ENCODE results near the gene POGK.
A peak's percentile ranks its signal among the peaks of the same experiment; 100 is the strongest.
"Not testable (repeated sequence)": the region's sequence is repeated elsewhere in the genome, so short reads cannot be mapped to it uniquely, and the experiment has no call there.

POGK gene, protein sequence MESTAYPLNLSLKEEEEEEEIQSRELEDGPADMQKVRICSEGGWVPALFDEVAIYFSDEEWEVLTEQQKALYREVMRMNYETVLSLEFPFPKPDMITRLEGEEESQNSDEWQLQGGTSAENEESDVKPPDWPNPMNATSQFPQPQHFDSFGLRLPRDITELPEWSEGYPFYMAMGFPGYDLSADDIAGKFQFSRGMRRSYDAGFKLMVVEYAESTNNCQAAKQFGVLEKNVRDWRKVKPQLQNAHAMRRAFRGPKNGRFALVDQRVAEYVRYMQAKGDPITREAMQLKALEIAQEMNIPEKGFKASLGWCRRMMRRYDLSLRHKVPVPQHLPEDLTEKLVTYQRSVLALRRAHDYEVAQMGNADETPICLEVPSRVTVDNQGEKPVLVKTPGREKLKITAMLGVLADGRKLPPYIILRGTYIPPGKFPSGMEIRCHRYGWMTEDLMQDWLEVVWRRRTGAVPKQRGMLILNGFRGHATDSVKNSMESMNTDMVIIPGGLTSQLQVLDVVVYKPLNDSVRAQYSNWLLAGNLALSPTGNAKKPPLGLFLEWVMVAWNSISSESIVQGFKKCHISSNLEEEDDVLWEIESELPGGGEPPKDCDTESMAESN

DNA sequence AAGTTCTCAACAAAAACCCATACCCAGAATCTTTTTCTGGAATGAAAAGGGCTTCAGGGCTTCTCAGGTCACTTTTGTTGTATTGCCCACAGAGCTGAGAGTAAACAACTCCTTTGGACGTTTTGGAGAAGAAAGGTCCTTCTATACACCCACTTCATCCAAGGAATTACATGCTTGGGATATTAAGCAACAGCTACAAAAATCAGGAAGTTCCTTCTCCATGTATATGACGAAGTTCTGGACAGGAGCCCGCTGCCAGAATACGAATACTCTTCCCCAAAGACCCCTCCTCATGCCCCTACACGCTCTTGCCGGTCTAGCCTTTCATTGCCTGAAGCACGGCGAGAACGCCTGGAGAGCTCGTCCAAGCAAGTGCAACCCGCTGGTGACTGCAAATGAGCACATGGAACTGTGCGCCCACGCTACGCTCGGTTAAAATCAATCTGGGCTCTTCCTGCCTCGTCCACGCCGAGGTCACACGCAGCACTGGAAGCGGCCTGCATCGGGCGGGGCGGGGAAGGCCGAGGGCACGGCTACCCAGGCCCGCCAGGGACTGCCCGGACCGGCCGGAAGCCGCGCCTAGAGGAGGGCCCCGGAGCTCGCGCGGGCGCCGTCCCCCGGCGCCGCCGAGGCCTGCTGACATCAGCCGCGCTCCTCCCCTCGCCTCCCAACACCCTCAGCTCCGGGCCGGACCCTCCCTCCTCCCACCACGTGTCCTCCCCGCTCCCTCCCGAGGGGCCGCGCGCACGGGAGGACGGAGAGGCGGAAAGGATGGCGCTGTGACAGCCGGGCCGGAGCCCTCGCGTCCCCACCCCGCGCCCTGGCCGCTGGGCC lies at the start of gene POGK:
Gene POGK, plus strand, starts transcription at position 710 of the 834 bp plus-strand sequence. CDS start 1,482 bp downstream, outside the sequence.
- DNase-seq: peak; percentile 97

DNA sequence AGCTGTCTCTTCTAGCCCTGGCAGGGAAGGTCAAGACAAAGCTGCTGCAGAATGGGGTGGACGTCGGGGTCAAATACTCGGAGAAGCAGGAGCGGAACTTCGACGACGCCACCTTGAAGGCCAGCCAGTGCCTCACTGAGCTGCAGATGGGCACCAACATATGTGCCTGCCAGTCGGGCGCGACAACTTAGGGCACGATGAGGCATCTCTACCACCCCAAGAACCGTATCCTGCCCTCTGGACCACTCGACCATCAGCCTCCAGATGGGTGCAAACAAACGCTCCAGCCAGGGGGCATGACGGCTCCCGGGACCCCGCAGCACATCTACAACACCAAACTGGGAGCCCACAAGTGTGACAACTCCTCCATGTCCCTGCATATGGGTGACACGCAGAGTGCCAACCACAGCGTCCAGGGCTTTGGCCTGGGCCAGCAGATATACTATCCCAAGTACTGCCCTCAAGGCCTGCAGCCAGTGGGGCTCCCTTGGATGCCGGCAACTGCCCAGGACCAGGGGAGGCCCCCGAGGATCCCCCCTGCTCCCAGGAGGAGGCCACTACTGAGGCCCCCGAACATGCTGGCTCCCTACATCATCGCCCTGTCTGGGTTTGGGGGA lies 42.5 kb upstream of the POGK start:
- DNase-seq: no peak

DNA sequence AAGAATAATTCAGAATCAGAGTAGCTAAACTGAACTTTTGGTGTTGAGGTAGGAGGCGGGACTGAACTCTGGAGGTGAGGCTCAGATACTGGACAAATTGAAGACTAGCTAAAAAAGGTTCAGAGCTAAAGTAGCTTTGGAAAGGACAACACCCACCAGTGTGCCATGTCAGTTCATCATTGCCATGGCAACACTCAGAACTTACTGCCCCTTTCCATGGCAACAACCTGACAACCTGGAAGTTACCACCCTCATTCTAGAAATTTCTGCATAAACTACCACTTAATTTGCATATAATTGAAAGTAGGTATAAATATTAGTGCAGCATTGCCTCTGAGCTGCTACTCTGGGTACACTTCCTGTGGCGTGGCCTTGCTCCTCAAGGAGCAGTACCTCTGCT lies 30.3 kb upstream of the POGK start:
- no peak for DNase-seq

DNA sequence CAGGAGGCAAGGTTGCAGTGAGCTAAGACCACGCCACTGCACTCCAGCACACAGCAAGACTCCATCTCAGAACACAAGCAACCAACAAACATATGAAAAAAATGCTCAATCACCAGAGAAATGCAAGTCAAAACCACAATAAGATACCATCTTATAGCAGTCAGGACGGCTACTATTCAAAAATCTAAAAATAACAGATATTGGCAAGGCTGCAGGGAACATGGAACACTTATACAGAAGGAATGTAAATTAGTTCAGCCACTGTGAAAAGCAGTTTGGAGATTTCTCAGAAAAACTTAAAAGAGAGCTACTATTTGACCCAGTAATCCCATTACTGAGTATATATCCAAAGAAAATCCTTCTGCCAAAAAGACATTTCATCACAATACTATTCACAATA lies 27.6 kb upstream of the POGK start:
- DNase-seq: no peak

DNA sequence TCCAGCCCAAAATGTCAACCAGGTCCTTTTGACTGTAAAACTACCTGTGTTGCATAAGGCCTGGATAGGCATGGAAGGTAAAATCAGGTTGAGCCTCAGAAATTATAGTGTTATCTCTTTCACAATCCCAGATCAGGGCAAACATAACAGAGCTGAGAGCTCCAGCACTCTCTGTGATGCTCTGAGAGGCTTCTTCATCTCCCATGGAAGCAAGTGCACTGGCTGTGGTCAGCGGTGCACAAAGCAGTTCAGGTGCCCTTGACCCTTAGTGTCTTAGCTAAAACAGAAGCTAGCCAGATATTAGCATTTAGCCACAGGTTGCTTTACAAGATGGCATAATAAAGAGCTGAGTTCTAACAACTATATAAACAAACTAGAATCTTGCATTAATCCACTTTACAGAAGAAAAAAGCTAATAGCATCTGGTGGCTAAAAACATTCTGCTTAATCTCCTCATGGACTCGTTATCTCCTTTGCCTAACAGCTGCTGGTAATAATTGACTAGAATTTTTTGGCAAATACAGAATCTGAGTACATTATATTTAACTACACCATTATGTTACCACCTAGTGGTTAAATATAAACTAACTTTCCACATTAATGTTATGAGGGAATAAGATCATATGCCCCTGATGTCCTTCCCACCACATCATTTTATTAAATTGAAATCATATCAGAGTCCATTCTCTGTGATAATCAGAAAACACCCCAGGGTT lies 25.6 kb upstream of the POGK start:
- DNase-seq: no peak

DNA sequence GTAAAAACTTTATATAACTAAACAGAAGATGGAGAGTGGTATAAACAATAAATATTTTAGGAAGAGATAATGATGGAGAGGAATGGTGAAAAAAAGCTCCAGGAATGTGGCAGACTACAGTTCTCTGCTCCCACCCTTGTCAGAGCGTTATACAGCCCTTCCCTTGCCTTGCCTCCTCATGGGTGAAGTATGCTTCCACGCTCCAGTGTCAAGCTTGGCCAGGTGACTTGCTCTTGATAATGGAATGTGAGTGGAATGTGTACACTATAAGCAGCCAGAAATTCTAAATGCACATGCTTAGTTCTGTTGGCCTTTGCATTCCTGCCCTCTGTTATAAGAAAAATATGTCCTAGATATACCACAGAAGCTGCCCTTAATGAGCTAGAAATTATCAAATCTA lies 24.7 kb upstream of the POGK start:
- no peak for DNase-seq

DNA sequence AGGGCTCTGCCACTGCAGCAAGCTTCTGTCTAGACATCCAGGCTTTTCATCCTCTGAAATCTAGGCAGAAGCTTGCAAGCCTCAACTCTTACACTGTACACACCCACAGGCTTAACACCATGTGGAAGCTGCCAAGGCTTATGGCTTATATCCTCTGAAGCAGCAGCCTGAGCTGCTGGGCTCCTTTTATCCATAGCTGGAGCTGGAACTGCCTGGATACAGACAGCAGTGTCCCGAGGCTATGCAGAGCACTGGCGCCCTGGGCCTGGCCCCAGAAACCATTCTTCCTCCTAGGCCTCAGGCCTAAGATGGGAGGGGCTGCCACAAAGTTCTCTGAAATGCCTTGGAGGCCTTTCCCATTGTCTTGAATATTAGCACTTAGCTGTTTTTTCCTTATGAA lies 19.3 kb upstream of the POGK start:
- DNase-seq: no peak

DNA sequence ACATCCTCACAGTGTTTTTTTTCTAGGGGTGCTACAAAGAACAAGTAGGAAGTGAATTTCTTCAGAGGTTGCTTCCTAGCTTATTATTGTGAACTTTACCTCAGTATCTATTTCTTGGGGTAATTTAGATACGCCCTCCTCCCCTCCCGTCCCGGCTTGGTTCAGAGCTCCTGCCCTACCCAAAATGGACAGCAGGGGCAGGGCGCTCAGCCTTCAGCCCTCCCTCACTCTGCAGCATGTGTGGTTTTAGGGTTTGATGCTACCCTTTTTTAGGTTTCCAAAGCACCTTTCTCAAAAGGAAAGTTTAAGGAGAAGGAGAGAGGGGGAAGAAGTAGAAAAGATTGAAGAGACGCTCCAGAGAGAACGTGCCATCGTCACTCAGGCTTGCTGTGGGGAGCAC lies 16.9 kb upstream of the POGK start:
- DNase-seq: peak; percentile 12

DNA sequence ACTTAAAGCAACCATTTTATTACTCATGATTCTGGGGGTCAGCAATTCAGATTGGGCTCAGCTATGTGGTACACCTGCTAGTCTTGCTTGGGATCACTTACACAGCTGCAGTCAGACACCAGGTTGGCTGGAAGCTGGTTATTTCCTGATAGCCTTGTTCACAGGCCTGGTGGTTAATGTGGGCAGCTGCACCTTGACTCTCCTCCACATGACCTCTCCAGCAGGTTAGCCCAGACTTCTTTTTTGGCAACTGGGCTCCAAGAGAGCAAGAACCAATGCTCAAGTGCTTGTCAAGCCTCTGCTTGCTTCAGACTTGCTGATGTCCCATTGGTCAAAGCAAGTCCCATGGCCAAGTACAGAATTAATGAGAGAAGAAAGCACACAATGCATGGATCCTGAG lies 11.8 kb upstream of the POGK start:
- DNase-seq: no peak

DNA sequence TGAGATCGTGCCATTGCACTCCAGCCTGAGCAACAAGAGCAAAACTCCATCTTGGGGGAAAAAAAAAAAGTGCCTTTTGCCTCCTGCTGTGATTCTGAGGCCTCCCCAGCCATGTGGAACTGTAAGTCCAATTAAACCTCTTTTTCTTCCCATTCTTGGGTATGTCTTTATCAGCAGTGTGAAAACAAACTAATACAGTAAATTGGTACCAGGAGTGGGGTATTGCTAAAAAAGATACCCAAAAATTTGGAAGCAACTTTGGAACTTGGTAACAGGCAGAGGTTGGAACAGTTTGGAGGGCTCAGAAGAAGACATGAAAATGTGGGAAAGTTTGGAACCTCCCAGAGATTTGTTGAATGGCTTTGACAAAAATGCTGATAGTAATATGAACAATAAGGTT lies 9.5 kb upstream of the POGK start:
- DNase-seq: not testable (repeated sequence)

DNA sequence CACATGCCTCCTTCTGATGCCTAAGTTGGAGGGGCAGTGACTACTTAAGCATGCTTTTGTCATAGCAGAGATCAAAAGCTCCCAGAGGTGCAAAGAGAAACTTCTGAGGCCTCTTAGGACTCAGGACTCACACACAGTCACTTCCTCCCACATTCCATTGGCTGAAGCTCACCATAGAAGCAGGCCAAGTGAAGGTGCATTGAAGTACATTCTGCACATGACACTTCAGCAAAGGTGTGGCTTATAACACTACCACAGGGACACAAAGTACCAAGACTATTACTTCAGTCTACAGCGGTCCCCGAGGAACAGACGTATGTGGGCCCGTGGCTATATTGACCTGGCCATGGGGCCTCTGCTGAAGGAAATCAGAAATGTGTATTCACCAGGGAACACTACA lies 2.5 kb upstream of the POGK start:
- no peak for DNase-seq

DNA sequence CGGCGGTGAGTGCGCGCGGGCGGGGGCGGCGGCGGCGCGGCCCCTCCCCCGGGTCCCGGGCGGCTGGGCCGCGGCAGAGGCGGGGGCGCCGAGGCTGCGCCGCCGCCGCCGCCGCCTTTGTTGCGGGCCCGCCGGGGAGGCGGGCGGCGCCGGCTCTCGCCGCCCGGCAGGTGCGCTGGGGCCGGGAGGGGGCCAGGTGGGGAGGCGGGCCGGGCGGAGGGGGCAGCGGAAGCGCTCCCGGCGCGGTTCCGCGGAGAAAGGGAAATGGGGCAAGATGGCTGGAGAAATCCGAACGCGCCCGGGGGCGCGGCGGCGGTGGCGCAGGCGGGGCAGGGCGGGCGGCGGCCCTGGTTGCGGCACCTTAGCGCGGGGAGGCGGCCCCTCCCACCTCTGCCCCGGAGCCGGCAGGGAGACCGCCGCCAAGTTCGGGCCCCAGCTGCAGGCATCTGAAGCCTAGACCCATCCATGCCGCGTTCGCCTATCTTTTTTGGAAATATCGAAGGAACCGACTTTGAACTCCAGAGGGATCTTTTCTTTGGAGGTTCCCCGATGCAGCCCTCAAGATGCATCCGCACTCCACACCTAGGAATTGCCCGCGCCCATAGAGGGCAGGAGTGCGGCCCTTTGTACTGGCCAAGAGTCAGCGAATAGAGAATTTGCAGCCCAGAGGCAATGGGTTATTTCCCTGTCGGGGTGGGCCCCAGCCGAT lies 479 bp downstream of the POGK start:
- peak; percentile 89 for DNase-seq

DNA sequence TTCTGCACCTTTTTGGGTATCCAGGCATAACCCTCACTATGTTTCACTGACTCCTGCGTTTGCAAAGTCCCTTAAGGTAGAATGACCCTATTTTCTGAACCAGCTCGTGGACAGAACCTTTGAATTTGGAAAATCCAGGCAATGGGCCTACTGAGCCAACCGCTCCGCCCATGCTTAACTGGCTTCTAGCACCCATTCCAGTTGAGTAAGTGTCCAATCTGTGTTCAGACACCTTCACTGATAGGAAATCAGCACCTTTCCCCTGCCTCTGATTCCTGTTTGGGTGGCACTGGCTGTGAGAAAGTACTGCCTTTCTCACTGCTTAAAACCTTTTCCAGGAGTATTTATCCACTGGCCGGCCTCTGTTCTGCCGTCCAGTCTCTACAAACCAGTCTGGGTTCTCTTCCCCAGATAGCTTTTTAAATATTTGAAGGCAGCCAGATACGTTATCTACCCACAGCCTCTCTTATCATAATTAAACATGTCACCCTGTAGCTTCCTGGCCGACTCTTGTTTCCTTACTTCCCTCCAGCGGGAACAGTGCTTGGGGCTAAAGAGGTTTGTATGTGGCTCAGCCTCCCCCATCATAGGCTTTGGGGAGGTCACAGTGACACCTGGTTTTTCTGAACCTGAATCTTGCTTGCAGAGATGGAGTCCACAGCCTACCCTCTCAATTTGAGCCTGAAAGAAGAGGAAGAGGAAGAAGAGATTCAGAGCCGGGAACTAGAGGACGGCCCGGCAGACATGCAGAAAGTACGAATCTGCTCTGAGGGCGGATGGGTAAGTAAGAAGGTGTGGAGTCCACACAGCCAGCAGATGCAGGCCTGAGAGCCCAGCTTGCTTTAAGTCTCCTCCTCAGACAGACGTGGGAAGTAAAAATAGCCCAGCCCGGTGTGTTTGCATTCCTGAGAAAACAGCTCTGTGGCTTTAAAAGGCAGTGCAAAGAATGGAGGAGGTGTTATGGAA lies 1.3 kb downstream of the POGK start:
- no peak for DNase-seq

DNA sequence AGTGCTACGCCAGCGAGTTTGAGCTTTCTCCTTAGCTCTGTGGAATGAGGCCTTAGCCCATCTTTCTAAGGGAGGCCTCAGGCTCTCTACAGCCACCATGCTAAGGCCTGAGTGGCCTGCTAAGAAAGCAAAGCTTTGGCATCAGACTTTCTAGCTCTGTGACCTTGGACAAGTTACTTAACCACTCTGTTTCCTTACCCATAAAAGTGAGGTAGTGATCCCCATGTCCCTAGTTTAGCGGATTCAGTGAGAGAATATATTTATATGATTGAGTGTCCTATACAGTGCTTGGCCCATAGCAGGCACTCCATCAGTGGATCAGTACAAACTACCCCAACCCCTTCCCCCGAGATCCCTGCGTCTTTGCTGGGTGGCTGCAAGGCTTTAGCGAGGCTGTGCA lies 4.0 kb downstream of the POGK start:
- DNase-seq: no peak

DNA sequence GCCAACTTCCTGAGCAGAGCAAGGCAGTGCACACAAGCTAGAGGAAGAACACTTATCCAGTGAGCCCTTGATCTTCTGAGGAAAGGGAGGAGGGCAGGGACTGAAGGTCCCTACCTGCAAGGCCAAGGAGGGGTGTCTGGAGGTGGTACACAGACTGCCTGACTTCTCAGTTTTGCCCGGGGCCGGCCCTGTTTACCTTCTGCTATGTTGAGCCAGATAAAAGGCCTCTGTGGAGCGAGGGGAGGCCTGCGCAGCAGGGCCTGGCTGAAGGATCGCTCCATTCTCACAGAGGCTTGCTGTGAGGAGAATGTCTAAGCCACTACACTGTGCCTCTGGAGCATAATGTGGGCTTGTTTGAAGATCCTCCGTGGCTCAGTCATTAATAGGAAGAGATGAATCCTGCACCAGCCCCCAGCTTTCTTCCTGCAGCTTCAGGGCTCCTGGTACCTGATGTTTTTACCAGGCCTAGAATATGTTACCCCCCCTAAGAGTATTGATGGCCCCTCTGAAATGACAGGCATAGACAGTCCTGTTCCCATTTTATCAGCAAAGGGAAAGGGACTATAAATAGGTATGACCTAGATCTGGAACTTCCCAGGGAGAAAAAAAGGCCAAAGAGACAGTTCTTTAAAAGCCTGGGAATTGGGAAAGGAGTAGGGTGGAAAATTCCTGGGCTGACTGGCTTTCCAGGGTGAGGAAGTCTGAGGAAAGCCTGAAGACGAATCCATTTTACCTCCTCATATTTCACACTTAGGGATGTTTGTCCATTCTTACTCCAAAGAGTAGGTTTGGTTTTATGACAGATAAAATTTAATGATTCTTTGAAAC lies 4.7 kb downstream of the POGK start:
- no peak for DNase-seq

DNA sequence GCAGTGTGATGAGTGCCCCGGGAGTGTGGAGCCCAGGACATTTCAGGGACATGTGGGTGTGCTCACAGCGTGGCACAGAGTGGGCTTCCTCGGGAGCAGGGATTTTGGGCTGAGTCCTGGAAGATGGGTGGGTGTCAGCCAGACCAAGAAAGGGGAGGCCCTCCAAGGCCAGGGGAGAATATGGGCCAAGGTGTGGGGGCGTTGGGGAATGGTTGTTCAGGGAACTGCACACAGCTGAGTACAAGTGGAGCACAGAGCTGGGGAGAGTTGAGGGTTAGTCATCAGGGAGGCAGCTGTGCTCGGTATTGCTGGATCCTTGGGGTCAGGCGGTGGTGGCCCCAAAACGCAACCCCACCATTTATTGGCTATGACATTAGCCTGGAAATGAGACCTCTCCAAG lies 5.5 kb downstream of the POGK start:
- no peak for DNase-seq

DNA sequence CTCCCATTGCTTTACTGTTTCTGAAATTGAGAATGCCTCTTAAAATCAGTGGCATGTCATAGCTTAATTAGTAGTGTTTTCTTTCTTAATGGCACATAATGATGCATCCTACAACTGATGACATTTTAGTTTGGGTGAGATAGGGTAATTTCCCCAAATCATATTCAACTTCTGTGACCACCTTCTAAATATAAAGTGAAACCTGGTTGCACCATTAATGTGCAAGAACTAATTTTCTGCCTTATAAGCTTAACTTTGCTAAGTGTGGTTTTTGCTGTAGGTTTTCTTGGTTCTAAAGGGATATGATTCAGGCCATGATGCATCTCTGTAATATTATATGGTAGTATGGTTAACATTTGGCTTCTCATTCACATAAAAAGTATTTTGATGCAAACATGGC lies 8.9 kb downstream of the POGK start:
- no peak for DNase-seq

DNA sequence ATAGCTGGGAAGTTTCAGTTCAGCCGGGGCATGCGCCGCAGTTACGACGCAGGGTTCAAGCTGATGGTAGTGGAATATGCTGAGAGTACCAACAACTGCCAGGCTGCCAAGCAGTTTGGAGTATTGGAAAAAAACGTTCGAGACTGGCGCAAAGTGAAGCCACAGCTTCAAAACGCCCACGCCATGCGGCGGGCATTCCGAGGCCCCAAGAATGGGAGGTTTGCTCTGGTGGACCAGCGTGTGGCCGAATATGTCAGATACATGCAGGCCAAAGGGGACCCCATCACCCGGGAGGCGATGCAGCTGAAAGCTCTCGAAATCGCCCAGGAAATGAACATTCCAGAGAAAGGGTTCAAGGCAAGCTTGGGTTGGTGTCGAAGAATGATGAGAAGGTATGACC lies 9.9 kb downstream of the POGK start:
- DNase-seq: no peak

DNA sequence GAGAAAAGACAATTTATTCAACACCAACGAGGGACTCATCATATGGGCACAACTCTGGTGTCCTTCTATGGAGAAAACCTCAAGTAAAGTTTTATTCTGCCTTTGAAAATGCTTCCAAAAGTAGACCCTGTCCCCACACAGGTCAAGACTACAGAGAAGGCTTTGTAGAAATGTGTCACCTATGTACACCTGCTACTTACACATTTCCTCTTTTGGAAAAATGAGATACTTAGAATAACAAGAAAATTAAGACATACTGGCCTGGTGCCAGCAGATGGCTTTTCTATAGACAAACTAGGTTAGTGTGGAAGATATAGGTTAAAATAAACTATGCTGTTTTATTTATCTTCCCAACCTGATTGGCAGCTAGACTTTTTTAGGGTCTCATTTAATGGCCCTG lies 13.6 kb downstream of the POGK start:
- peak; percentile 12 for DNase-seq

DNA sequence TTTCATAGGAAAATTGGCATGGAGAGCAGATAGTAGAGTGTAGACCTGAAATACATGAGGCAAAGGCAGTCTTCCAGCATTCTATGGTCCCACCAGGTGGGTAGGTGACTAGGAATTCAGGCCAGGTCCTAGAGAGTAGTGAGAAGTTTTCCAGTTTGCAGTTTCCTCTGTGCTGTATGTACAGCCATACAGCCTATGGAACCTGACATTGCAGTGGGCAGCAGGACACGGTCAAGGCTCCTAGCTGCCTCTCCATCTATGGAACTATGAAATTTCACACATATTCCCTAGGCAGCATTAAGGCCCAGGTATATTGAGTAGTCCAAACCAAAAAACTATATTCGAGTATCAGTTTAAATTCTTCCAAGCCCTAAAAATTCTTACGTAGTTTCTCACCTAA lies 16.3 kb downstream of the POGK start:
- no peak for DNase-seq

All from NCI-H69 (cell line).